KBM-7 (cell line): ENCODE results near the gene PNLIPRP2.

Experiments used
- DNase-seq: peaks from one replicate; pipeline ENCODE4 v3.0.0-alpha.2; 2015
- in situ Hi-C: fragments of 300-500 bp; cut with MboI; formaldehyde crosslinking; loops from 2 replicates; pipeline ENCODE4 v1.14.3; 2020; ENCODE audit warnings: low sequenced_read_pairs, low pct_unique_long_range_greater_than_20kb, mixed read lengths

Gene PNLIPRP2

GRCh38 chr10:116694243-116694926 lies 73.6 kb downstream of the PNLIPRP2 start:
- in situ Hi-C loops, result no loop called here
- DNase-seq, result no peak
